HK-2 (cell line): ENCODE measurements around the gene SERPIND1.

Source experiments
- DNase-seq: peaks from one replicate; pipeline ENCODE4 v3.0.0-alpha.2; 2018; ENCODE audit not compliant: unreplicated experiment

Gene SERPIND1

DNA sequence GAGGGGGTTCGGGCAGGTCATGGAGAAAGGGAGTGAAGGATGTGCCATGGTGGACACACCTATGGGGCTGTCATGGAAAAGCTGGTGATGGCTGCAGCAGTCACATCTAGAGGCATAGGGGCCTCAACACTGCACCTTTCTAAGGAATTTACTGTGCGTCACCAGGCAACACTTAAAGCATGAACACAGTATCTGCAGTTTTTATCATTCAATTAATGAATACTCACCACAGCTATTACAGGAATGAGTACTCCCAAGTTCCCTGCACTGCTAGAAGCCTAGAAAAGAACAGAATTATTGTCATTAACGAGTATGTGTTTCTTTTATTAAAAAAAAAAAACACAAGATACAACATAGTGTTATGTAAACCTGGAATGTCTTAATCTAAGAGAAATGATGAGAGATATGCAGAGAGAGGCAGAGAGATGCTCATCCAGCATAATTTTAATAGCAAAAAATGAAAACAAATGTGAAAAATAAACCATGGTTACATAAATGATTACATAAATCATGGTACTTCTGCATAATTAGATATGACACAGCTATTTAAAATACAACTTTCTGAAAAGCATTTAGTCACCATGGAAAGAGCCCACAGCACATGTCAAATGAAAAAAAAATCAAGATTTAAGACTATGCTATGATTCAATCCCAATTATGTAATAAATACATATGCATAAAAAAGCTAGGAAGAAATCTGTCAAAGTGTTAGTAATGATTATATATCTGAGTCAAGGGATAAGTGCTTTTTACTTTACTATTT lies 19.2 kb downstream of the SERPIND1 start:
- DNase-seq, result no peak

DNA sequence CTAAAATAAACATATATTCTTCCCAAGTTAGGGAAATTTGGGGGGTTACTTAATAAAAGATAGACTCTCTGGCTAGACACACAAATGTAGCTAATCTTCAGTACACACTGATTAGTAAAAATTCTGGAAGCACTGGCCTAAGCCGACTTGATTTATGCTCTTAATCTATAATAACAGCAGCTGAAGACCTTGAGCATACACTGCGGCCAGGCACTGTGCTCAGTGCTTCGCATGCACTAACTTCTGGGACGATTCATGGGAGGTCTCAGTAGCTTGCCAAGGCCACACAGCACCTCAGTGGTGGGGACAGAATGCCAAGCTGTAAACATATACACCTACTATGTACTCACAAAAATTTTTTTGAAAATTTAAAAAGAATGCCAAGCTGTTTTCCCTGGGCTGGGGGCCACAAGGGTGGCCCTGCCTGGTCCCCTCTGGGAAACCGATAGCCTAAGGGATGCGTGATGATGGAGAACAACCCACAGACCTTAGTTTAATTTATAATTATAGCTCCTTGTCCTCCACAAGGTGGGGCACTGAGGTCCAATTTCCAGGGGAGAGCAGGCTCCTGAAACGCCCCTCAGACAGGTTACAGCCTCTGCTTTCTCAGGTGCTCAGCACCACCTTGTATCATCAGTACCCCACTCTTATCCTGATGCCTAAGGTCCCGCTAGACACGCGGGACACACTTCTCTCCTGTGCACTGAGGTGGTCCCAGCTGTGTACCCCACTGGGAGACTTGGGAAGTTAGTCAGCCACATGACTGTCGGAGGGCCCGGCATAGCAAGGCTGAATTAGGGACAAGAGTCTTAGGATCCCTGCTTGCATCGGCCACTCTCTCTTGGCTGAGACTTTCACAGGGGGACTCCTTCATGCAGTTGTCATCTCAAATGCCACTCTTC lies 20.1 kb downstream of the SERPIND1 start:
- no peak for DNase-seq

DNA sequence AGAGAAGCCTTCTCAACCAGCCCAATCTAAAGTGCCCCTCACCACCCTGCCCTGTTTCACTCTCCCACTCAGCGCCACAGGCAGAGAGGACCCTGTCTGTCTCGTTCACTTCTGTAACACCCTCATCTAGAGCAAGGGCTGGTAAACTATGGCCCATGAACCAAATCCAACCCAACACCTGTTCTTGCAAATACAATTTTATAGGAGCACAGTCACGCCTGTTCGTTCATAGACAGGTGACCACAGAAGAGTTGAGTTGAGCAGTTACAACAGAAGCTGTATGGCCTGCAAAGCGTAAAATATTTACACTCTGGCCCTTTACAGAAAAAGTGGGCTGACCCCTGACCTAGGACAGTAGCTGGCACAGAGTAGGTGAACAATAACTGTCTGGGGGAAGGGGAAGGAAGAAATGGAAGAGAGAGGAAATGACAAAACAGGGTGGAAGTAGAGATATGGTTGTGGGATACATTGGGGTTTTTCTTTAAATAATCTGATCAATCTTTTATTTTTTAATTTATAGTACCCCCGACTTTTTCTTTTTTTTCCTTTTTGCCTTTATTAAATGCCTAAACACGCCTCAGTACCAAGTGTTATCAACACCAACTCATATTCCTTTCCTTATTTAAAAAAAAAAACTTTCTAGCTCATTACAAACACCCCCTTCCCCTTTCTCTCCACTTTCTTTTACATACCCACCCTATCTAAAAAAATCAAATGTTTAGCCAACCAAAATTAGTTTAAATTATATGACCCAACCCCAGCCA lies 20.9 kb downstream of the SERPIND1 start:
- no peak for DNase-seq

DNA sequence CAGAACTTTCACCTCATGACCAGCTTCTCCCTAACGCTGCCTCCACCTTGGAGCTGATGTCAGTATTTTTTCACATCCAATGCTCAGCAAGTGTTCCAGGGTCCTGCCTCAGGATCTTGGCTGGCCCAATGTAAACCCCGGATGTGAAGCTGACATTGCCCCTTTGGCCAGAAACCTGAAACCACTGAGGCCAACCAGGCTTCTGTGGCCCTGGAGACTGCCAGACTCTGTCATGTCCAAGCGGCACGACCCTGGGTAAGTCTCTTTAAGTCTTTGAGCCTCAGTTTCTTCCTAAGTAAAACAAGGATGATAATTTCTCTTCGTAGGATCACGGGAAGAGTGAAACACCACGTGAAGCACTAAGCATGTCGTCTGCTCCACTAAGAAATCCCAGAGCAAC lies 22.8 kb downstream of the SERPIND1 start:
- DNase-seq, result no peak

DNA sequence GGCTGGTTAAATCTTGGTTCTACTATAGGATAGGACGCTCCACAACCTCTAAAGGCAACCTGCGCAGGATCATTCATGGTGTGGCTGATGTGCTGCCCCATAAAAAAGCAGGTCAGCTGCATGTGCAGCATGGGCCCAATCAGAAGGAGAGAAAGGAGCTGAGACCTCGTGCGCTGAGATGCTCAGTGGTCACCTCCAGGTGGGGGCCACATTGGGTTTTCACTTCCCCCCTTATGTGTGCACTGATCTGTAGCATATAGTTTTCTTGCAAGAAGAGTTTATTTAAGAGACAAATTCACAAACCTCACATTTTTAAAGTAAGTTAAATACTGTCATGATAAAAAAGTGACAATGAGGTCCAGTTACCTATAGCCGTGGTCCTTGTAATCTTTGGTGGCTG lies 24.3 kb downstream of the SERPIND1 start:
- DNase-seq, result no peak

DNA sequence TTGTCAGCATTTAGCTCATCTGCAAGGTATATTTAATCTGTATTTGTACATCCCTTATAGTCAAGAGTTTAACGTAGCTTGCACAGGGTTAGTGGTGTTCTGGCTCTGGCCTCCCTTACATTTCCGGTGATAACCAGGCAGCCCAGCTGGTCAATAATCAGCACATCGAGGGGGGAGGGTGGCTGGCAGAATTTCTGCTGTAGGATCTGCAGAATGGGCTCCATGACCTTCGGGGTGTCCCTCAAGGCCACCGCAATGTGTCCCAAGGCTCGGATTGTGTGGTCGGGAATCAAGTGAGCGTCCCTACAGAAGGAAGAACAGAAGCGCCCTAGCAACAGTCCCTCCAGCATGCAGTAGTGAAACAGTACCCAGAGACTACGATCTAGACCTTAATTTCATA lies 25.1 kb downstream of the SERPIND1 start:
- DNase-seq, result no peak

DNA sequence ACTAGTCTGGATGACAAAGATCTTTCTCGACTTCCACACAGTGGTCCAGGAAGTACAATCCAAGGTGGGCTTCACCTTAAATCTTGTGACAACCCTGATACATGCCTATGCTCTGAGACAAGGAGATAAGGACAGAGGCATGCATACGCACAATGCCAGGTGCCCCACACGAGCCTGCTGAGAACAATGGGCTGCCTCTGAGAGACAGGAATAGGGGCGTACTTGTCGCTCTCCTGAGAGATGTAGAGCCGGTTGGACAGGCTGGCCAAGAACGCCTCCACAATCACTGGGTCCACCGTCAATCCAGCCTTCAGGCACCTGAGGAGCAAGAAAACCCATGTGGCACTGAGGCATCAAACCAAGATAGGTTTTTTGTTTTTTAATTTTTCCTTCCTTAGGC lies 25.5 kb downstream of the SERPIND1 start:
- DNase-seq, result no peak

DNA sequence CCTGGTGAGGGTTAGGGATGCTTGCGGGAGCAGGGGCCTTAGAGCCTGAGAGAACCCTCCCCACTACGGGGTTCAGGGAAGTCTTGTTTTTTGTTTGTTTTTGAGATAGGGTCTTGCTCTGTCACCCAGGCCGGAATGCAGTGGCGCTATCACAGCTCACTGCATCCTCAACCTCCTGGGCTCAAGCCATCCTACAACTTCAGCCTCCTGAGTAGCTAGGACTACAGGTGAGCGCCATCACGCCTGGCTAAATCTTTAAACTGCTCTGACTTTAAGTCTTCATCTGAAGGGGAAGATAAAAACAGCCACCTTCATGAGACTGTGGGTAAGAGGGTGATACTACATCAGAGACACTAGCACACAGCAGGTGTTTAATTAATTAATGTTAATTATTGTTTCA lies 28.5 kb downstream of the SERPIND1 start:
- no peak for DNase-seq

DNA sequence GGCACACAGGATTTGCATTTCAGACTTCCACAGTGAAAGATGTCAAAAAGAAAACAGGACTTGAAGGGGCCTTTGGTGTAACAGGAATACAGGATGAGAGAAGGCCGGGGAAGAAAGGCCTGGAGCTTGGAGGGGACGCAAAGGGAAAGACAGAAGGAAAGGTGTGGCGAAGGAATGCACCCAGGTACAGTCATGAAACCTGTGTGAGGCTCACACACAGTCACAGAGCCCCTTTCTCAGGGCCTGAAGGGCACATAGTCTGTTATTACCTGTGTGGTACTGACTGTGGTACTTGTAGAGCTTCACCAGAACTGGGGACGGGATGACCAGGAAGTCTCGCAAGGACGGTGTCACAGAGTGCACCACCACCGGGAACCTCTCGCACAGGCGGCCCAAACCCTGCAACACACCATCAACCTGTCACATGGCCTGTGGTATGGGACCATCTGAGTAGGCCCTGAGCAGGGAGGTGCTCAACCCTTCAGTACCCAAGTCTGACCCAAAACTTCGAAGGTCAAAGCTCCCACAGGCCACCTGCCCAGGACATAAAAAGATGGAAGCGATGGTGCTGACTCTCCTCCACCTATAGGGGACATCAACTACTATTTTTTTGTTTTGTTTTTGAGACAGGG lies 29.1 kb downstream of the SERPIND1 start:
- DNase-seq, result no peak

DNA sequence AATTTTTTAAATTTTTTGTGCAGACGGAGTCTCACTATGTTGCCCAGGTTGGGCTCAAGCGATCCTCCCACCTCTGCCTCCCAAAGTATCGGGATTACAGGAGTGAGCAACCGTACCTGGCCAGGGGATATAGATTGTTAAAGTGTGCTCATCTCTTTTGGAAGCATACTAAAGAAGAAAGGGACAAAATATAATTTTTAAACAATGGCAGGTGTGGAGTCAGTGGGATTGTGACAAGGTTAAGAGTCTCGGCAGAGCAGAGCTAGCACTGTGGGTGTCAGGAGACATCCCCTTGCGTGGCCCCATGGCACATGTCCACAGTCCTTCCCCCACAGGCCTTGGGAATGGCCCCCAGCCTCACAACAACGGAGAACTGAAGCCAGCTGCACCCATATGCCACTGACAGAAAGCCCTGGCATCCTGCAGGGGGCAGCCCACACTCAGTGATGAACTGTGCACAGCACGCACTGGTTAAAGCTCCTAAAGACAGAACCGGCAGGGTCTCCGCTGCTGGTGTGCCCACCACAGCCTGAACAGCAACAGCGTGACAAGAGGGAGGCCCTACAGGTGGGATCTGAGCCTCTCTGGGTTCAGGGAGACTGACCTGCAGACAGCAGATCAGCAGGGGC lies 29.9 kb downstream of the SERPIND1 start:
- peak; percentile 28 for DNase-seq

DNA sequence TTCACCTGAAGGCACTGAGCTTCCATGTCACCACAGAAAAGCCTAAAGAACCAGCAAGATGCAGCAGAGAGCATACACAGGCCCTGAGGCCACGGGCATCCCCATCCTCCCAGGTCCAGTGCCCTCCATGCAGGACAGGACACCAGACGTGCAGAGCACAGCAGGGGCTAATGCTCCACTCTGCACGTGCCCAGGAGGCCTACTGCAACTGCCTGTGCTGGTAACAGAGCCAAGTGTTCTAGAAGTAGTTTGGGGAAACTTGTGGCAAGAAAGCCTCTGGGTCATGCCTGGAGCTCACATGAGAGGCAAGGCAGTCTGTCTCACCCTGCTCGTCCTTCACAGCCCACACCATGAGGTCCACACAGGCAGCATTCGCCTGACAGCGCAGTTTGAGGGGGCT lies 30.7 kb downstream of the SERPIND1 start:
- DNase-seq, result no peak

DNA sequence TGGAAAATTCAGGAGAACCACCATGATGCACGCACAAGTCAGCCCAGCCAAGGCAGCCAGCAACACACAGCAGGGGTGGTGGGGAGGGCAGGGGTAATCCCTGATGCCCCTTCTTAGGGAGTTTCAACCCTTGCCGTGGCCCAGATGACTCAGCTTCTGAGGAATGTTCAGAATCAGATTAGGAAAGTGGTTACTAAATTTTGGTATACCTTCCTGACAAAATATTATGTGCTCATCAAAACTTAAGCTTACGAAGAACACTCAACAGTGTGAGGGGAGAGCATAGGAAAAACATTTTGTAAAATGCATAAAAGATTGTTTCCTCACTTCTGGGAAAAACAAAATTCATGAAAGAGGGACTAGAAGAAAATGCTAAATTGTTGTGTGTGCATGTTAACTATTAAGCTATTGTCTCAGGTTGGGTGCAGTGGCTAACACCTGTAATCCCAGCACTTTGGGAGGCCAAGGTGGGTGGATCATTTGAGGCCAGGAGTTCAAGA lies 32.1 kb downstream of the SERPIND1 start:
- DNase-seq, result no peak

DNA sequence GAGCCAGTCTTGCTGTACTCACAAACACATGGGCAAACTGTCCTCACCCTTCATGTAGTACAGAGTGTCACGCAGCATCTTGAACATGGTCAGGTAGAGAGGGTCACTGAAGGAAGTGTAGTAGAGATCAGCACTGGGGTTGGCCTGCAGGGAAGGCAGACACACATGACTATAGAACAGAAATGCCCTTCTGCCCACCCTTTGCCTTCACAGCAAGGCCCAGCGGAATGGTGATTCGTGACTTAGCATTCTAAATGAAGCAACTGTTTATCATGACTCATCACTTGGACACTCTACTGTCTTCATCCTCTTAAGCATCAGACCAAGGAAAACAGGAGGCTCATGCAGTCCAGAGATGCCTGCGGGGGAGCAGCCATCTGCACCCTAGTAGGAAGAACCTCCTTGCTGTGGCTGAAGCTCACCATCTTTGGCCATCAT lies 33.4 kb downstream of the SERPIND1 start:
- peak; percentile 43 for DNase-seq

DNA sequence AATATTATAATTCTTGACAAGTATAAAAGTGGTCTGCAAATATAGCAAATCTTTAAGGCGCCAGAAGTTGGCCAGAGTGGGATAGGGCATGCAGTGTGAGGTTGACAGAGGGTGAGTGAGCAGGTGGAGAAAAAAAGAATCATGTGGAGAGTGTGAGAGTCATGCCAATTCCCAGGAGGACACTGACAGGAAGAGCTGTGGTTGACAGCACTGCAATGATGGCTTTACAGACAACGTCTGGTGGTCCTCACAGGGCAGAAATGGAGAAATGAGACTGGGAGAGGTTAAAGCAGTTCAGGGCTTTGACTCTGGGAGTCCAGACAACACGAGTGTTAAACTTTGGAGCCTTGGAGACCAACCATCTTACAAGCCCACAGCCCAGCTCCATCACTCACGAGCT lies 34.9 kb downstream of the SERPIND1 start:
- no peak for DNase-seq

DNA sequence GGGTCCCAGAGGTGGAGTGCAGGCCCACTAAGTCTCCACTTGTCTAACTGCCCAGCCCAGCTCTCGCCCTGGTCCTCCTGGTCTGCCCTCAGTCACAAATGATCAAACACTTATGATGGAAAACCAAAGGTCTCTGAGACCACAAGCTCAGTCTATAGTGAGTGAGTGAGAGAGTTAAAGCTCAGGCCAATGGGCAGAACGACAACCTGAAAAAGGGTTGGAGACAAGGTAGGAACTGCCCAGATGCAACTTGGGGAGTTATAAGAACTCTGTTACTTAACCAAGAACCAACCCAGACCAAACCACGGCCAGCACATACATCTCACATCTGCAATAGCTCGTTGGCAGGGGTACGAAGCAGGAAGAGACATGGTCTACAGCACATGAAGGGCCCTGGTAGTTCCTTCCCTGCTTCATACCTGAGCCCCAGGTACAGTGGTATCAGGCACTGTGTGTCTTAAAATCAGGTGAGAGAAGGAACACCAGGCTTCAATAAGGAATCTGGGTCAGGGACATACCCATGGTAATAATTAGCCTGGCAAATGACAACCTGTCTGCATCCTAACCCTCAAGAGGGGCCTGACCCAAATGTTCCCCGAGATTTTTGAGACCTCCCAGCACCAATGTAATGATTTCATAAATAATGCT lies 35.7 kb downstream of the SERPIND1 start:
- DNase-seq, result no peak

DNA sequence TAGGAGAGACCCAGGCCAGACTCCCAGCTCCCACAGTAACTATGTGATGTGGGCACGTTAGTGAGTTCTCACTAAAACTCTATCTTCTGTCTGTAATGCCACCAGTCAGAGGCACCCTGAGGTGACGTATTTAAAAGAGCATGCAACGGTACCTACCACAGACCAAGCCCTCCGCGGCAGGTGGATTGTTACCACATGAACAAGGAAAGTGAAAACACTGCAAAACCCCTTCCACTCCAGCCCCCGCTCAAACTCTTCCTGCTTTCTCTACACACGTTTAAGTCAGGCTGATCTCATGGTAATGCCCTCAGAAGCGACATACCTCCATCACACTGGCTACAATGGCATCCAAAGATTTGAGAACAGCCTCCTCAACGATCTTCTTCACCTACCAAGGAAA lies 36.7 kb downstream of the SERPIND1 start:
- DNase-seq, result no peak

DNA sequence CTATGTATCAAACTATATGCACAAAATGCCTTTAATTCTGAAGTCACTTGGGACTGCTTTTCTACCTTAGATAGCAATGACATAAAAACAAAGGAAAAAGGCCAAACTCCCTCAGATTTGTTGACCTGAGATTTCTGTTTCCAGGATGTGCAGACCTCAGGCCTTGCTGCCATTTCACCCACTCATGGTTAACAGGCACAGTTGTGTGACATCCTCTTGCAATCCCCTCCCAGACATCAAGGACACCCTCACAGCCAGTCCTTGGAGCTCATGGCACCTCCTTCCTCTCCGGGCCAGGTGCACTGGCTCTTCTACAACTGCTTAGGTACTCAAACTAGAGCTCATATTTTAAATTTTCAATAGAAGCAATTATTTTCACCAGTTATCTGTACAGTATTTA lies 37.3 kb downstream of the SERPIND1 start:
- no peak for DNase-seq

DNA sequence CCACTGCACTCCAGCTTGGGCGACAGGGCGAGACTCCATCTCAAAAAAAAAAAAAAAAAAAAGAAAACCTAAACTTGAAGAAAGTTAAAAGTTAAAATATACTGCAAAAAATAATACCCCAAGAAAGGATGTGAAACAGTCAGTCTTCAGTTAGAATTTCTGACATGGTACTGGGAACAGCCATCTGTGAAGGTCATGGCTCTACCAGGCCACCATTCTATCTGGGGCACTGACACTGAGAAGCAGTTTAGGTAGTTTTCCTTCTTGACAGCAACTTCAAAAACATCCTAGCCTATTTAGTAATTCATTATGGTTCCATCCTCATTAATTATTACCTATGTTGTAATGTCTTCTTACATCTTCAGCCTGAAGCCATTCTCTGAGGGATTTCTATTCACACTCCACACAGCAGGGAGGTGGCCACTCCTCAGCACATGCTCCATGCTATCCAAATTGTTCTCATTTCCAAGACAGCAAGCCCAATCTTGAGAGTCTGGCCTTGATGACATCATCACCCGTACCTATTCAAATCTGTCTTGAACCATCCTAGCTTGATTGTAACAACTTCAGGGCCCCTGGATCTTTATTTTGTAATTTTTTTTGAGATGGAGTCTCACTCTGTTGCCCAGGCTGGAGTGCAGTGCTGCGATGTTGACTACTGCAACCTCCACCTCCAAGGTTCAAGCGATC lies 38.2 kb downstream of the SERPIND1 start:
- no peak for DNase-seq

DNA sequence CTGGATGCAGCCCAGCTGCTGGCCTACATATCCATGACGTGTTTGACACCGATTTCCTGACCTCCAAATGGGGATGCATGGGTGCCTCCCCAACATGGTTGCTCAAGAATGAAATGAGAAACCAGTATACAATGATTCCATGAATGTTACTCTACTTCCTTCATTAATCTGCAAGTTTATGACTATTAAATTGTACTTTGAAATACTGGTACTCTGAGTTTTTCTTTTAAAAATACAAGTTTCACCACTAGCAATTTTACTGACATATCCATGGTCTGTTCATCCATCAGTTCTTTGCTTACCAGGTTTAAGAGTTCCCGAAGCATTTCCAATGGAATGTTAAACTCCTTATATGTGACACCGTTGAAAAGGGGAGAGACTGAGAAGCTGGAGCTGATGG lies 39.1 kb downstream of the SERPIND1 start:
- no peak for DNase-seq

DNA sequence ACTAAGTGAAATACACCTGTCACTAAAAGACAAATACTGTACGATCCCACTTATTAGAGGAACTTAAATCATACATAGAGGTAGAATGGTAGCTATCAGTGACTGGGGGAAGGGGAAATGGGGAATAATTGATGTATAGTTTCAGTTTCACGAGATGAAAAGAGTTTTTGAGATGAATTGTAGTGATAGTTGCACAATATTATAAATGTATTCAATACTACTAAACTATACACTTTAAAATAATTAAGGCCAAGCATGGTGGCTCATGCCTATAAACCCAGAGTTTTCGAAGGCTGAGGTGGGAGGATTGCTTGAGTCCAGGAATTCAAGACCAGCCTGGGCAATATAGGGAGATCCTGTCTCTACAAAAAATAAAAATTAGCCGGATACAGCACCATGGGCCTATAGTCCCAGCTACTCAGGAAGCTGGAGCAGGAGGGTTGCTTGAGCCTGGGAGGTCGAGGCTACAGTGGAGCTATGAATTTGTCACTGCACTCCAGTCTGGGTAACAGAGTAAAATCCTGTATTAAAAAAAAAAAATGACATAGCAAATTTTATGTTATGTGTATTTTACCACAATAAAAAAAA lies 40.4 kb downstream of the SERPIND1 start:
- no peak for DNase-seq
